Urinary bladder (tissue), 4 donors: ENCODE data around the gene PTGES2. TPM values are rescaled to one million over a fixed set of nuclear protein-coding genes. Genes with fewer than 3 reads are reported as not detected.

Source experiments
- DNase-seq: peaks from one replicate; pipeline ENCODE4 v3.0.0-alpha.2; 2015; ENCODE audit errors: extremely low spot score
- H3K27ac ChIP-seq: one replicate; pipeline ENCODE4 v1.5.1; 2013; ENCODE audit warnings: low read depth, mild to moderate bottlenecking, moderate library complexity
- H3K36me3 ChIP-seq: one replicate; pipeline ENCODE4 v1.6.1; 2013; ENCODE audit warnings: mild to moderate bottlenecking, moderate library complexity; ENCODE audit not compliant: insufficient read depth
- H3K4me1 ChIP-seq: one replicate; pipeline ENCODE4 v1.6.1; 2013; ENCODE audit warnings: mild to moderate bottlenecking, moderate library complexity; ENCODE audit not compliant: insufficient read depth
- H3K4me3 ChIP-seq: one replicate; pipeline ENCODE4 v1.5.1; 2013; ENCODE audit warnings: low read depth, low read length
- WGBS: extraction: QIAGEN DNeasy Blood & Tissue Kit; methylation state at CpG from one replicate; pipeline ENCODE4 v1.1.7; 2013; 5-methylcytosine and 5-hydroxymethylcytosine counted together
- polyA plus RNA-seq: library from polyadenylated mRNA; stranded (reverse); fragments of 200-250 nt; gene quantifications from one replicate; pipeline ENCODE4 v1.2.3, GENCODE V29; 2013
- total RNA-seq: library from RNA; depleted of rRNA; stranded (reverse); fragments of >200 nt; gene quantifications from one replicate; pipeline ENCODE4 v1.2.3, GENCODE V29; 2014
- donor health status: healthy with polysubstance abuse.
- donor health status: healthy.

The PTGES2 gene
- total and polyA plus RNA-seq, 2 donors, result 21.1 to 59.6 TPM

GRCh38 chr9:128102861-128103588 is 24.5 kb downstream of the PTGES2 start:
- H3K4me3 ChIP-seq, result no peak overlapping the region
- no peak overlapping the region for H3K27ac ChIP-seq

GRCh38 chr9:128102196-128102595 is 25.3 kb downstream of the PTGES2 start:
- H3K4me1 ChIP-seq, result peaks cover 3% of the 10 kb centered on the region
- H3K27ac ChIP-seq, result no peak overlapping the region
- DNase-seq, result no peak
- no peaks in the 10 kb centered on the region for H3K36me3 ChIP-seq
- 89% methylated on average over 13 of the region's 13 CpGs for WGBS
- H3K4me3 ChIP-seq, result no peak overlapping the region

More at GRCh38 chr9:128102861-128103588, 24.5 kb downstream of the PTGES2 start:
- Histone ChIP-seq H3K36me3 (no peaks in the 10 kb centered on the region), H3K4me1 (no peaks in the 10 kb centered on the region)
- WGBS, result 92% methylated on average over 23 of the region's 23 CpGs
- no peak for DNase-seq

GRCh38 chr9:128101690-128102089 is 25.8 kb downstream of the PTGES2 start:
- Histone ChIP-seq H3K27ac (no peak overlapping the region), H3K4me1 (peaks cover 3% of the 10 kb centered on the region), H3K36me3 (no peaks in the 10 kb centered on the region), H3K4me3 (no peak overlapping the region)
- DNase-seq, result no peak
- 87% methylated on average over 20 of the region's 20 CpGs for WGBS

- no peak overlapping the region for H3K4me3 ChIP-seq
- peaks cover 3% of the 10 kb centered on the region for H3K4me1 ChIP-seq
- H3K36me3 ChIP-seq, result no peaks in the 10 kb centered on the region
- 88% methylated on average over 12 of the region's 12 CpGs for WGBS
- H3K27ac ChIP-seq, result no peak overlapping the region
- DNase-seq, result no peak
These were observed 26.3 kb downstream of the PTGES2 start for GRCh38 chr9:128101231-128101661.

- WGBS, result 86% methylated on average over 10 of the region's 10 CpGs
- DNase-seq, result no peak
- Histone ChIP-seq H3K27ac (no peak overlapping the region), H3K4me1 (peaks cover 3% of the 10 kb centered on the region), H3K36me3 (no peaks in the 10 kb centered on the region), H3K4me3 (no peak overlapping the region)
These were observed 26.9 kb downstream of the PTGES2 start for GRCh38 chr9:128100581-128100980.

GRCh38 chr9:128099932-128100491 is 27.5 kb downstream of the PTGES2 start:
- DNase-seq, result no peak
- Histone ChIP-seq H3K36me3 (no peaks in the 10 kb centered on the region), H3K4me1 (peaks cover 3% of the 10 kb centered on the region), H3K27ac (no peak overlapping the region), H3K4me3 (no peak overlapping the region)
- whole genome bisulfite sequencing, result 67% methylated on average over 16 of the region's 16 CpGs

- peaks cover 3% of the 10 kb centered on the region for H3K4me1 ChIP-seq
- peak overlapping the region; percentile 19 for H3K4me3 ChIP-seq
- 53% methylated on average over 16 of the region's 16 CpGs for WGBS
- no peak for DNase-seq
- no peaks in the 10 kb centered on the region for H3K36me3 ChIP-seq
- peak overlapping the region; percentile 91 for H3K27ac ChIP-seq
These were observed 28.1 kb downstream of the PTGES2 start for GRCh38 chr9:128099231-128099931.

GRCh38 chr9:128098297-128099230 is 29.0 kb downstream of the PTGES2 start:
- peaks cover 3% of the 10 kb centered on the region for H3K4me1 ChIP-seq
- DNase-seq, result peak; percentile 88
- 12% methylated on average over 32 of the region's 32 CpGs for WGBS

GRCh38 chr9:128097543-128098296 is 29.8 kb downstream of the PTGES2 start:
- Histone ChIP-seq H3K4me3 (no peak overlapping the region), H3K4me1 (peaks cover 3% of the 10 kb centered on the region), H3K36me3 (no peaks in the 10 kb centered on the region), H3K27ac (peak overlapping the region; percentile 82)
- 61% methylated on average over 13 of the region's 13 CpGs for WGBS
- no peak for DNase-seq

More at GRCh38 chr9:128098297-128099230, 29.0 kb downstream of the PTGES2 start:
- H3K36me3 ChIP-seq, result no peaks in the 10 kb centered on the region
- peak overlapping the region; percentile 91 for H3K27ac ChIP-seq
- H3K4me3 ChIP-seq, result peak overlapping the region; percentile 19

- no peaks in the 10 kb centered on the region for H3K36me3 ChIP-seq
- 77% methylated on average over 19 of the region's 19 CpGs for WGBS
- no peak overlapping the region for H3K4me3 ChIP-seq
- H3K4me1 ChIP-seq, result peaks cover 3% of the 10 kb centered on the region
- H3K27ac ChIP-seq, result no peak overlapping the region
- DNase-seq, result no peak
These were observed 30.7 kb downstream of the PTGES2 start for GRCh38 chr9:128096616-128097536.

GRCh38 chr9:128094950-128095544 is 32.5 kb downstream of the PTGES2 start:
- Histone ChIP-seq H3K4me1 (peaks cover 3% of the 10 kb centered on the region), H3K4me3 (no peak overlapping the region), H3K27ac (peak overlapping the region; percentile 75), H3K36me3 (no peaks in the 10 kb centered on the region)
- no peak for DNase-seq
- WGBS, result 71% methylated on average over 11 of the region's 11 CpGs
